Renal cortex interstitium (tissue), 11 donors: Measurements from ENCODE around the gene RNF187. TPM values are rescaled to one million over a fixed set of nuclear protein-coding genes. Genes with fewer than 3 reads are reported as not detected.

ENCODE experiments used
- DNase-seq, 11 donors: peaks; one replicate each; pipeline ENCODE4 v3.0.0-alpha.2; 2013; ENCODE audit warnings: low read depth in 9 of 11, low spot score in 4 of 11; ENCODE audit errors: extremely low read depth in 1 of 11
- polyA plus RNA-seq, 3 donors: library from polyadenylated mRNA; unstranded; fragments of 120-200 nt; gene quantifications; one replicate each; pipeline ENCODE4 v1.2.1, GENCODE V29; 2013; ENCODE audit not compliant: insufficient read length in 3 of 3

Gene RNF187
- polyA plus RNA-seq, 3 donors, result 78.3 to 99.9 (median 82.5) TPM

DNA sequence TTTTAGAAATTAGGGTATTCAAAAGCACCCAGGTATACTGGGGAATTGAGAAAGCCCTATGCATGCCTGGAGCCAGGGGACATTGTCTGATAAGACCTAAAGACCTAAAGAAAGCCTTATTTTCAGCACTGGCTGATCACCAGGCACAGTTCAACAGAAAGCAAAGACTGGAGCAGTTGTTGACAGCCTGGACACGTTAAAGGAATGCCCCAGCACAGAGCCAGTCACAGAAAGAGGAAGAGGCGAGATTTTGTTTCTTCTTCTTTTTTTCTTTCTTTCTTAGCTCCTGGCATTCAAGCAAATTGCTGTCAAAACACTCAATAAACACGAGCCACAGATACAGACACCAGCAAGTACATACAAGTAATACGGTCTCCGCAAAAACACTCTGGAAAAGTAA lies 40.4 kb downstream of the RNF187 start:
- no peak for DNase-seq

- no peak for DNase-seq
Measured at GRCh38 chr1:228528612-228529011, 41.4 kb downstream of the RNF187 start.

DNA sequence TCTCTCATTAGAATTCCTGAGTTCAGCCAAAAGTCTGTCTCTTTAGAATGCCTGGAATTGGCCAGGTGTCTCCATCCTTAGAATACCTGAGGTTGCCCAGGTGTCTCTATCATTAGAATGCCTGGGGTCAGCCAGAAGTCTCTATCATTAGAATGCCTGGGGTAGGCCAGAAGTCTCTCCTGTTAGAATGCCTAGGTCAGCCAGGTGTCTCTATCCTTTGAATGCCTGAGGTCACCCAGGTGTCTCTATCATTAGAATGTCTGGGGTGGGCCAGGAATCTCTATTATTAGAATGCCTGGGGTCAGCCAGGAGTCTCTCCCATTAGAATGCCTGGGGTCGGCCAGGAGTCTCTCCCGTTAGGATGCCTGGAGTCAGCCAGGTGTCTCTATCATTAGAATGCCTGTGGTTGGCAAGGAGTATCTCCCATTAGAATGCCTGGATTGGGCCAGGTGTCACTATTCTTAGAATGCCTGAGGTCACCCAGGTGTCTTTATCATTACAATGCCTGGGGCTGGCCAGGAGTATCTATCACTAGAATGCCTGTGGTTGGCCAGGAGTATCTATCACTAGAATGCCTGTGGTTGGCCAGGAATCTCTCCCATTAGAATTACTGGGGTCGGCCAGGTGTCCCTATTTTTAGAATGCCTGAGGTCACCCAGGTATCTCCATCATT lies 43.0 kb downstream of the RNF187 start:
- DNase-seq, result no peak

DNA sequence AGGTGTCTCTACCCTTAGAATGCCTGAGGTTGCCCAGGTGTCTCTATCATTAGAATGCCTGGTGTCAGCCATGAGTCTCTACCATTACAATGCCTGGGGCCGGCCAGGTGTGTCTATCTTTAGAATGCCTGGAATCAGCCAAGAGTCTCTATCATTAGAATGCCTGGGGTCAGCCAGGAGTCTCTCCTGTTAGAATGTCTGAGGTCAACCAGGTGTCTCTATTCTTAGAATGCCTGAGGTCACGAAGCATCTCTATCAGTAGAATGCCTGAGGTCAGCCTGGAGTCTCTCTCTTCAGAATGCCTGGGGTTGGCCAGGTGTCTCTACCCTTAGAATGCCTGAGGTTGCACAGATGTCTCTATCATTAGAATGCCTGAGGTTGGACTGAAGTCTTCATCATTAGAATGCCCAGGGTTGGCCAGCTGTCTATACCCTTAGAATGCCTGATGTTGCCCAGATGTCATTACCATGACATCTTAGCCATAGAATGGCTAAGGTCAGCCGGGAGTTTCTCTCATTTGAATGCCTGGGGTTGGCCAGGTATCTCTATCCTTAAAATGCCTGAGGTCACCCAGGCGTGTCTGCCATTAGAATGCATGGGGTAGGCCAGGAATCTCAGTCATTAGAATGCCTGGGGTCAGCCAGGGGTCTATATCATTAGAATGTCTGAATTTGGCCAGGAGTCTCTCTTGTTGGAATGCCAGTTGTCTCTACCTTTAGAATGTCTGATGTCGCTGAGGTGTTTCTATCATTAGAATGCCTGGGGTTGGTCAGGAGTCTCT lies 44.0 kb downstream of the RNF187 start:
- no peak for DNase-seq

GRCh38 chr1:228538831-228539230 lies 51.6 kb downstream of the RNF187 start:
- no peak for DNase-seq

- no peak for DNase-seq
Measured at GRCh38 chr1:228540161-228540917, 53.2 kb downstream of the RNF187 start.

- no peak for DNase-seq
Measured at GRCh38 chr1:228541725-228542124, 54.5 kb downstream of the RNF187 start.

DNA sequence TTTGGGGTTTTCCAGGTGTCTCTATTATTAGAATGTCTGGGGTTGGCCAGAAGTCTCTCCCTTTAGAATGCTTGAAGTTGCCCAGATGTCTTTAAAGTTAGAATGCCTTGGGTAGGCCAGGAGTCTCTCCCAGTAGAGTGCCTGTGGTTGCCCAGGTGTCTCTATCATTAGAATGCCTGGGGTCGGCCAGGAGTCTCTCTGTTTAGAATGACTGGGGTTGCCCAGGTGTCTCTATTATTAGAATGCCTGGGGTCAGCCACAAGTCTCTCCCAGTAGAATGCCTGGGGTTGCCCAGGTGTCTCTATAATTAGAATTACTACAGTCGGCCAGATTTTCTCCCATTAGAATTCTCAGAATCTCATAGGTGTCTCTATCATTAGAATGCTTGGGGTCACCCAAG lies 55.2 kb downstream of the RNF187 start:
- DNase-seq, result no peak

GRCh38 chr1:228542981-228543380 lies 55.8 kb downstream of the RNF187 start:
- no peak for DNase-seq

DNA sequence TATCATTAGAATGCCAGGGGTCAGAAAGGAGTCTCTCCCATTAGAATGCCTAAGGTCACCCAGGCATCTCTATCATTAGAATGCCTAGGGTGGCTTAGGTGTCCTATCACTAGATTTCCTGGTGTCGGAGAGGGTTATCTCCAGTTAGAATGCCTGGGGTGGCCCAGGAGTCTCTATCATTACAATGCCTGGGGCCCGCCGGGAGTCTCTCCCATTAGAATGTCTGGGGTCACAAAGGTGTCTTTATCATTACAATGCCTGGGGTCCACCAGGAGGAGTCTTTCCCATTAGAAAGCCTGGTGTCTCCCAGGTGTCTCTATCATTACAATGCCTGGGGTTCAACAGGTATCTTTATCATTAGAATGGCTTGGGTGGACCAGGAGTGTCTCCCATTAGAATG lies 56.2 kb downstream of the RNF187 start:
- DNase-seq, result no peak

DNA sequence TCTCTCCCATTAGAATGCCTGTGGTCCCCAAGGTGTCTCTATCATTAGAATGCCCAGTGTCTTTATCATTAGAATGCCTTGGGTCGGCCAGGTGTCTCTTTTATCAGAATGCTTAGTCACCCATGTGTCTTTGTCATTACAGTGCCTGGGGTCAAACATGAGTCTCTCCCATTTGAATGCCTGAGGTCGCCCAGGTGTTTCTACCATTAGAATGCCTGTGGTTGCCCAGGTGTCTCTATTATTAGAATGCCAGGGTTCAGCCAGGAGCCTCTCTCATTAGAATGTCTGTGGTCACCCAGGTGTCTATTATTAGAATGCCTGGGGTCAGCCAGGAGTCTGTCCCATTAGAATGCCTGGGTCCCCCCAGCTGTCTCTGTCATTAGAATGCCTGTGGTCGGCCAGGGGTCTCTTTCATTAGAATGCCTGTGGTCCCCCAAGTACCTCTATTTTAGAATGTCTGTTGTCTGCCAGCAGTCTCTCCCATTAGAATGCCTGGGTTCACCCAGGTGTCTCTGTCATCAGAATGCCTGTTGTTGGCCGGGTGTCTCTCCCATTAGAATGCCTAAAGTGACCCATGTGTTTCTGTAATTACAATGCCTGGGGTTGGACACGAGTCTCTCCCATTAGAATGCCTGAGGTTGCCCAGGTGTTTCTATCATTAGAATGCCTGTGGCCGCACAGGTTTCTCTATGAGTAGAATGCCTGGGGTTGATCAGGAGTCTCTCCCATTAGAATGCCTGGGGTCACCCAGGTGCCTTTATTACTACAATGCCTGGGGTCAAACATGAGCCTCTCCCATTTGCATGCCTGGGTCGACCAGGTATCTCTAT lies 57.1 kb downstream of the RNF187 start:
- no peak for DNase-seq

DNA sequence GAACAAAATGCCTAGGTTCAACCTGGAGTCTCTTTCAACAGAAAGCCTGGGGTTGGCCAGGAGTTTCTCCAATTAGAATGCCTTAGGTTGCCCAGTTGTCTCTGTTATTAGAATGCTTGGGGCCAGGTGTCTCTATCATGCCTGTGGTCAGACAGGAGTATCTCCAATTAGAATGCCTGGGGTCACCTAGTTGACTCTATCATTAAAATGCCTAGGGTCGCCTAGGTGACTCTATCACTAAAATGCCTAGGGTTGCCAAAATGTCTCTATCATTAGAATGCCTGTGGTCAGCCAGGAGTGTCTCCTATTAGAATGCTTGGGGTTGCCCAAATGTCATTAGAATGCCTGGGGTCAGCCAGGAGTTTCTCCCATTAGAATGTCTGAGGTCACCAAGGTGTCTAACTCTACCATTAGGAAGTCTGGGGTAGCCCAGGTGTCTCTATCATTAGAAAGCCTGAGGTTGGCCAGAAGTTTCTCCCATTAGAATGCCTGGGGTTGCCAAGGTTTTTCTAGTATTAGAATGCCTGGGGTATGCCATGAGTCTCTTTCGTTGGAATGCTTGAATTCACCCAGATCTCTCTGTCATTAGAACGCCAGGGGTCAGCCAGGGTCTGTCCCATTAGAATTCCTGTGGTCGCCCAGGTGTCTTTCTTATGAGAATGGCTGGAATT lies 57.9 kb downstream of the RNF187 start:
- no peak for DNase-seq

Other genes starting within 250 kb of the RNF187 start
- 10 to 100 TPM; 13.0 to 22.7 (median 18.0) TPM for gene TRIM11, start 80.5 kb upstream of the RNF187 start, polyA plus RNA-seq
- 10 to 100 TPM in 1 of 3 donors, 1 to 10 TPM in 2; 8.6 to 12.3 (median 9.4) TPM for gene TRIM17, start 70.5 kb upstream of the RNF187 start, polyA plus RNA-seq
- gene RHOU, start 248.1 kb downstream of the RNF187 start, polyA plus RNA-seq, result 10 to 100 TPM; 17.3 to 18.5 (median 17.6) TPM